CD14-positive monocyte (primary cell): ENCODE results near the gene RCOR3. TPM values are rescaled to one million over a fixed set of nuclear protein-coding genes. Genes with fewer than 3 reads are reported as not detected.

Experiments used
- DNase-seq, 3 donors: peaks; one replicate each; pipeline ENCODE4 v3.0.0-alpha.2; 2011 to 2022
- H2AFZ ChIP-seq: 2 replicates; pipeline ENCODE4 v1.6.0; 2012; ENCODE audit warnings: mild to moderate bottlenecking, low read depth, low read length, inconsistent platforms; ENCODE audit not compliant: insufficient read depth, poor library complexity, severe bottlenecking
- H3K27ac ChIP-seq, 2 donors: 1 replicate in 1 of 2; 2 replicates in 1 of 2; pipeline ENCODE4 v1.5.1; 2012 to 2013; ENCODE audit warnings: low read length in 2 of 2, control low read depth in 1 of 2, inconsistent platforms in 1 of 2, low read depth in 1 of 2, mild to moderate bottlenecking in 1 of 2
- H3K27me3 ChIP-seq, 2 donors: one replicate each; pipeline versions ENCODE4 v1.6.0 to v1.6.1; 2011 to 2013; ENCODE audit warnings: low read length in 2 of 2; ENCODE audit not compliant: control insufficient read depth in 2 of 2, insufficient read depth in 2 of 2
- H3K36me3 ChIP-seq, 2 donors: replicated peaks in 1 of 2; 1 replicate in 1 of 2; 2 replicates in 1 of 2; pipeline versions ENCODE4 v1.5.1 to v1.6.1; 2012 to 2013; ENCODE audit warnings: low read length in 2 of 2, control low read depth in 1 of 2, inconsistent platforms in 1 of 2, mild to moderate bottlenecking in 1 of 2; ENCODE audit not compliant: insufficient read depth in 2 of 2, control insufficient read depth in 1 of 2
- H3K4me1 ChIP-seq, 2 donors: 1 replicate in 1 of 2; 2 replicates in 1 of 2; pipeline versions ENCODE4 v1.5.1 to v1.6.1; 2012 to 2013; ENCODE audit warnings: low read length in 2 of 2, control low read depth in 1 of 2, inconsistent platforms in 1 of 2, mild to moderate bottlenecking in 1 of 2, moderate library complexity in 1 of 2; ENCODE audit not compliant: insufficient read depth in 2 of 2, control insufficient read depth in 1 of 2
- H3K4me2 ChIP-seq: replicated peaks from 2 replicates; pipeline ENCODE3; 2012; ENCODE audit warnings: low read length, moderate library complexity, mild to moderate bottlenecking; ENCODE audit not compliant: poor library complexity, severe bottlenecking; ENCODE audit errors: extremely low read depth
- H3K4me3 ChIP-seq, 3 experiments: fragments of 200-600 bp in 1 of 3; sonication (generic) in 1 of 3; replicated peaks in 1 of 3; 1 replicate in 2 of 3; 2 replicates in 1 of 3; pipeline ENCODE4 v1.5.1; 2011 to 2013; ENCODE audit warnings: low read length in 3 of 3, mild to moderate bottlenecking in 3 of 3, control low read depth in 2 of 3, low read depth in 2 of 3, inconsistent platforms in 1 of 3, moderate library complexity in 1 of 3
- H3K79me2 ChIP-seq: 2 replicates; pipeline ENCODE4 v1.6.0; 2012; ENCODE audit warnings: mild to moderate bottlenecking, control low read depth, inconsistent platforms, low read length, moderate library complexity; ENCODE audit not compliant: insufficient read depth
- H3K9ac ChIP-seq: 2 replicates; pipeline ENCODE4 v1.6.0; 2017; ENCODE audit warnings: low read length, mild to moderate bottlenecking; ENCODE audit not compliant: insufficient read depth, poor library complexity, severe bottlenecking
- H3K9me3 ChIP-seq, 2 donors: replicated peaks in 1 of 2; 1 replicate in 1 of 2; 2 replicates in 1 of 2; pipeline versions ENCODE4 v1.5.1 to v1.6.1; 2012 to 2013; ENCODE audit warnings: low read length in 2 of 2, control low read depth in 1 of 2; ENCODE audit not compliant: control insufficient read depth in 1 of 2, insufficient read depth in 1 of 2
- H4K20me1 ChIP-seq: 2 replicates; pipeline ENCODE4 v1.6.0; 2012; ENCODE audit warnings: mild to moderate bottlenecking, low read length, control low read depth, moderate library complexity; ENCODE audit not compliant: insufficient read depth
- H3K27ac Mint-ChIP-seq, 7 donors: one replicate each; pipeline ENCODE4 v1.8.0; 2020; ENCODE audit warnings: mild to moderate bottlenecking in 7 of 7, mixed read lengths in 7 of 7, moderate library complexity in 6 of 7, inconsistent platforms in 2 of 7
- H3K27me3 Mint-ChIP-seq, 3 donors: one replicate each; pipeline ENCODE4 v1.8.0; 2021 to 2022; ENCODE audit warnings: low read depth in 3 of 3, mild to moderate bottlenecking in 3 of 3, mixed read lengths in 3 of 3, moderate library complexity in 3 of 3, inconsistent platforms in 1 of 3
- H3K36me3 Mint-ChIP-seq, 2 donors: one replicate each; pipeline ENCODE4 v1.8.0; 2020; ENCODE audit warnings: mixed read lengths in 2 of 2, inconsistent platforms in 1 of 2, mild to moderate bottlenecking in 1 of 2
- H3K4me1 Mint-ChIP-seq: one replicate; pipeline ENCODE4 v1.8.0; 2020; ENCODE audit warnings: mild to moderate bottlenecking, mixed read lengths
- H3K4me3 Mint-ChIP-seq, 2 donors: one replicate each; pipeline ENCODE4 v1.8.0; 2020; ENCODE audit warnings: mild to moderate bottlenecking in 2 of 2, mixed read lengths in 2 of 2, moderate library complexity in 1 of 2
- H3K9me3 Mint-ChIP-seq, 7 donors: one replicate each; pipeline ENCODE4 v1.8.0; 2020 to 2022; ENCODE audit warnings: mixed read lengths in 7 of 7, mild to moderate bottlenecking in 6 of 7, moderate library complexity in 6 of 7, inconsistent platforms in 2 of 7
- CTCF ChIP-seq: fragments of 200-600 bp; IDR thresholded peaks from one replicate; pipeline ENCODE4 v1.8.0; 2022; ENCODE audit warnings: antibody characterized with exemption, mild to moderate bottlenecking
- WGBS: methylation state at CpG from one replicate; pipeline ENCODE4 v1.1.5; 2013; ENCODE audit warnings: missing lambda C conversion rate; ENCODE audit not compliant: insufficient coverage; 5-methylcytosine and 5-hydroxymethylcytosine counted together
- intact Hi-C, 2 donors: fragments of 100-400 bp; cut with micrococcal nuclease; formaldehyde crosslinking; loops; one replicate each; pipeline versions ENCODE4 v1.15.0 to v1.15.1; 2023
- polyA plus RNA-seq, 3 donors: library from polyadenylated mRNA; depleted of rRNA in 1 of 3; unstranded in 2 of 3; stranded (reverse) in 1 of 3; fragments of 300-500 nt in 2 of 3; fragments of >200 nt in 1 of 3; fragmentation: Illumina TruSeq in 2 of 3; gene quantifications; 1 replicate in 2 of 3; 2 replicates in 1 of 3; pipeline ENCODE4 v1.2.3, GENCODE V29; 2012 to 2021

RCOR3 gene
- polyA plus RNA-seq, 3 donors: 14.5 to 46.5 (median 21.6) TPM

- peaks cover 36% of the 10 kb centered on the region for H3K4me1 Mint-ChIP-seq
- 43% methylated on average over 3 of the region's 4 CpGs for WGBS
- H3K4me3 Mint-ChIP-seq: no peak overlapping the region
Measured at GRCh38 chr1:211343607-211344006, 84.4 kb downstream of the RCOR3 start.

GRCh38 chr1:211344152-211344618, 85.0 kb downstream of the RCOR3 start:
- Histone ChIP-seq H3K4me2 (no peak overlapping the region), H3K4me1 (peaks cover 9 to 20% of the 10 kb centered on the region in 2 donors), H3K36me3 (no peaks in the 10 kb centered on the region), H3K27ac (no peak overlapping the region), H3K9ac (no peak overlapping the region), H3K9me3 (no peaks in the 10 kb centered on the region), H3K27me3 (no peaks in the 10 kb centered on the region), H2AFZ (no peak overlapping the region), H4K20me1 (no peaks in the 10 kb centered on the region), H3K4me3 (no peak overlapping the region), H3K79me2 (no peaks in the 10 kb centered on the region)
- intact Hi-C loops: no loop called here
- Mint-ChIP-seq H3K9me3 (peaks cover 0 to 2% (median 0%) of the 10 kb centered on the region in 7 donors), H3K27me3 (peaks cover 0 to 3% (median 2%) of the 10 kb centered on the region in 3 donors), H3K4me3 (no peak overlapping the region), H3K4me1 (peaks cover 36% of the 10 kb centered on the region), H3K36me3 (peaks cover 0 to 2% of the 10 kb centered on the region in 2 donors), H3K27ac (peak overlapping the region in 3 of 7 donors; percentile 7 to 62 (median 54))
- TF ChIP-seq CTCF: no peak
- no peak for DNase-seq
- 21% methylated on average over 3 of the region's 6 CpGs for WGBS

More at GRCh38 chr1:211343607-211344006, 84.4 kb downstream of the RCOR3 start:
- no peak overlapping the region for H3K27ac ChIP-seq
- H3K4me3 ChIP-seq: no peak overlapping the region
- Mint-ChIP-seq H3K36me3 (peaks cover 0 to 2% of the 10 kb centered on the region in 2 donors), H3K9me3 (peaks cover 0 to 2% (median 0%) of the 10 kb centered on the region in 7 donors), H3K27me3 (peaks cover 0 to 3% (median 2%) of the 10 kb centered on the region in 3 donors), H3K27ac (peak overlapping the region in 3 of 7 donors; percentile 9 to 85 (median 54))
- no peaks in the 10 kb centered on the region for H3K27me3 ChIP-seq
- H3K9me3 ChIP-seq: no peaks in the 10 kb centered on the region
- peak in 2 of 3 donors; percentile 9 to 23 for DNase-seq
- intact Hi-C loops: no loop called here
- H3K79me2 ChIP-seq: no peaks in the 10 kb centered on the region
- no peaks in the 10 kb centered on the region for H3K36me3 ChIP-seq
- no peak for TF ChIP-seq CTCF
- H3K9ac ChIP-seq: no peak overlapping the region
- no peak overlapping the region for H3K4me2 ChIP-seq
- peaks cover 9 to 20% of the 10 kb centered on the region in 2 donors for H3K4me1 ChIP-seq
- no peaks in the 10 kb centered on the region for H4K20me1 ChIP-seq
- no peak overlapping the region for H2AFZ ChIP-seq
